Stimulated activated CD8-positive, alpha-beta memory T cell treated with anti-CD3 and anti-CD28 coated beads, Interleukin-2, amount 100 ng/mL, for 48 hours (primary cell): Measurements from ENCODE around the gene HPS5.

Experiments
- DNase-seq, 2 donors: peaks; one replicate each; pipeline ENCODE4 v3.0.0-alpha.2; 2020; ENCODE audit warnings: low read depth in 2 of 2

The HPS5 gene

GRCh38 chr11:18239655-18240054 is 82.3 kb downstream of the HPS5 start:
- no peak for DNase-seq

DNA sequence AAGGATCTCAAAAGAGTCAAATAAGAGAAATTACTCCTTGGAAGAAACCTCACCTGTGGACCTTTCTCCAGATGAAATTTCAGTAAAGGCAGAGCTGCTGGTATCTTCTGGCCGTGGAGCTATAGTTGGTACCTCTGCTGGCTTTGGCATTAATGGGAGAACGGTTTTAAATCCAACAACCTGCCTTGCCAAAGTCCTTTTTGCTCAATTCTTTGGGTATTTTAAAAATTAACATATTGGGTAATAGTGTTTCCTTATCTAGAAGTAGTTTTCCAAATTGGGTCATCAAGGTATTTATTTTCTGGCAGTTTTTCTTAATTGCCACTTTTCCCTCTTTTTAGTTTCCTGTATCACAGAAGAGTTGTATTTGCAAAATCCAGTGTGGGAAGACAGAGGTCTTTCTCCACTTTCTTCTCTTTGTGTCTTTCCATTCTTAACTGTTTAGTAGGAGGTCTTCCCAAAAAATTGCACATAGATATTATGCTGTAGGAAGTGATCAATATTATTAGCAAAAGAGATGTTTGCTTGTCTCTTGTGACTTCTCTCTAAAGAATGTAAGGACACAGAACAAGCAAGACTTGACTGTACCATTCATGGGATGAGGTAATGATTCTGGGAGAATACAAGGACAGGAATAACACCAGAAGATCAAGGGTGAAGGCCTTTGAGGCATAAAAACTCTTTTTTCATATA is 85.1 kb downstream of the HPS5 start, which contains the start of gene SAA4:
Gene SAA4 (minus strand): TSS at position 139 of the 693 bp plus-strand sequence. CDS start 876 bp downstream, outside the sequence.
- DNase-seq, result no peak

DNA sequence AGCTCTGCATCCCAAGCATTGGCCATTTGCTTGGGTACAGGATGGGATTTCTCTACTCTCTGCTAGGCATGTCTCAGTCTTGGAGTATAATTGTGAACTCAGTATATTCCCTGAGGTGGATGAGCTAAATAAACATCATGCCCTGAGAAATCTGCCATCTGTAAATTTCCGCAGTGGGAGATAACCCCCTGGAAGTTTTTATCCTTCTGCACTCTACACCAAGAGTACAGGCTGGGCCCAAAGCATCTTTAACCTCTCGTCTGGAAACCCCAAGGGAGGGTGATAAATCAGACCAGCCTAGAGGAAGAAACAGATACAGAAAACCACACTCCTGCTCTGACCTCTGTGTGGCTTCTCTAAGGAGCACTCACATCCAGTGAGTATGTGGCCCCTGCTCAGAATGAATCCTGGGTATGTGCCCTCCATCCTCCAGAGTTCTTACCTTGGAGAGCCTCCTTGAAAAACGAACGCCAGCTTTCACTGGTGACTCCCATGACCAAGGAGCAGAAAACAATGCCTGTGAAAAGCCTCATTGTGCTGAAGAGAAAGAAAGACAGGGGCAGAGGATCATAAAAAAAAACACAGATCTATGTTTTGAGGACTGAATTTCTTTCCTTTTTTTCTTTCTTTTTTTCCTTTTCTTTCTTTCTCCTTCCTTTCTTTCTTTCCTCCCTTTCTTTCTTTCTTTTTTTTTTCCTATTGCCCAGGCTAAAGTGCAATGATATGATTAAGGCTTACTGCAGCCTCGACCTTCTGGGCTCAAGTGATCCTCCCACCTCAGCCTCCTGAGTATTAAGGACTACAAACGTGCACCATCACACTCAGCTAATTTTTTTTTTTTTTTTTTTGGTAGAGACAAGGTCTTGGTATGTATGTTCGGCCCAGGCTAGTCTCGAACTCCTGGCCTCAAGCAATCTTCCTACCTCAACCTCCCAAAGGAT is 86.3 kb downstream of the HPS5 start:
- no peak for DNase-seq

- no peak for DNase-seq
These were observed 88.0 kb downstream of the HPS5 start for GRCh38 chr11:18233912-18234311.

GRCh38 chr11:18230859-18231258 is 91.1 kb downstream of the HPS5 start:
- DNase-seq, result no peak

DNA sequence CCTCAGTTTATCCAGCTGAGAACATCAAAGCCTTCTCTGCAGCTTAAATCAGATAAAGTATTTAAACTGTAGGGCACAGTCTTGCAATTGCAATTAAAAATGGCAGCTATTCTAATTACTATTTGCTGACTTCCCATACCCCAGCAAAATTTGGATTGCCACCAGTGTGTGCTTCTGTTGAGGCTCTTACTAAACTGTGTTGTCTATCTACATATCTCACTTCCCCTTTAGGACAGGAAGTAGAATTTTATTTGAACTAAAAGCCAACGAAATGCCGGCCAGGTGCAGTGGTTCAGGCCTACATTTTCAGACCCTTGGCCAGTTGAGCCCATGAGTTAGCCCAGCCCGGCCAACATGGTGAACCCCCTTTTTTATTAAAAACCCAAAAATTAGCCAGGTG is 92.4 kb downstream of the HPS5 start:
- DNase-seq, result no peak
